IPS-NIHi7 (cell line): ENCODE data around the gene CNNM3.
"Not testable (repeated sequence)": the region's sequence is repeated elsewhere in the genome, so short reads cannot be mapped to it uniquely, and the experiment has no call there.

Source experiments
- DNase-seq: peaks from one replicate; pipeline ENCODE4 v3.0.0; 2012; ENCODE audit warnings: mixed read lengths; ENCODE audit errors: extremely low spot score

The CNNM3 gene

GRCh38 chr2:96816127-96816835 lies at the start of gene CNNM3:
TSS of gene CNNM3 (plus strand) at chr2:96816268. CDS start at chr2:96816278, 10 bp downstream.
- DNase-seq, result peak; percentile 99

- no peak for DNase-seq
Observed at GRCh38 chr2:96767135-96767871, 48.8 kb upstream of the CNNM3 start.

GRCh38 chr2:96768083-96768561 lies 47.9 kb upstream of the CNNM3 start:
- DNase-seq, result no peak

- DNase-seq, result no peak
Observed at GRCh38 chr2:96769814-96770213, 46.3 kb upstream of the CNNM3 start.

GRCh38 chr2:96770442-96771202 lies 45.4 kb upstream of the CNNM3 start:
- DNase-seq, result no peak

DNA sequence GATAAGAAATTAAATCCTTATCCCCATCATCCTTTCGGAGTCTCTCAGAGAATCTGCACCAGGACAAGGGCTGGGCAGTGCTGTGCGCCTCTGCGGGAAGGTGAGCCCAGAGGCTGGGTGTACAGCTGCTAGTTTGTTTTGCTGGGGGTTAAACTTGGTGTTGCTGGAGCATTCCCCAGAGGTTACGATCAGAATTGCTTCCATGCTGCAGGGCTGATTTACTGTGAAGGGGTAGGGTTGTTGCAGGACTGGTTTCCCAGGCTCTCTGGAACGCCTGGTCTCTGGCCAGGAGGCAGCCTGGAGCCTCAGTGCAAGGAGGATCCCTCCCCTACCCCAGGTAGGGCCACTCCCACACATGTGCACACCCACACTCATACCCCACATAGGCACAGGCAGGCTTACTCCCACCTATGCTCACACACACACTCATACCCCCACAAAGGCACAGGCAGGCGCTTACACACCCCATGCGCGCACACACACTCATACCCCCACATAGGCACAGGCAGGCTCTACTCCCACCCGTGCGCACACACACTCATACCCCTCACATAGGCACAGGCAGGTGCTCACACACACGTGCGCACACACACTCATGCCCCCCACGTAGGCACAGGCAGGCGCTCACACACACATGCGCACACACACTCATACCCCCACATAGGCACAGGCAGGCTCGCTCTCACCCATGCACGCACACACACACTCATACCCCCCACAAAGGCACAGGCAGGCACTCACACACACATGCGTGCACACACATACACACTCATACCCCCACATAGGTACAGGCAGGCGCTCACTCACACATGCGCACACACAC lies 44.1 kb upstream of the CNNM3 start:
- no peak for DNase-seq

- DNase-seq, result no peak
Observed at GRCh38 chr2:96772903-96773671, 43.0 kb upstream of the CNNM3 start.

- no peak for DNase-seq
Observed at GRCh38 chr2:96773922-96774321, 42.1 kb upstream of the CNNM3 start.

- no peak for DNase-seq
Observed at GRCh38 chr2:96775160-96775559, 40.9 kb upstream of the CNNM3 start.

DNA sequence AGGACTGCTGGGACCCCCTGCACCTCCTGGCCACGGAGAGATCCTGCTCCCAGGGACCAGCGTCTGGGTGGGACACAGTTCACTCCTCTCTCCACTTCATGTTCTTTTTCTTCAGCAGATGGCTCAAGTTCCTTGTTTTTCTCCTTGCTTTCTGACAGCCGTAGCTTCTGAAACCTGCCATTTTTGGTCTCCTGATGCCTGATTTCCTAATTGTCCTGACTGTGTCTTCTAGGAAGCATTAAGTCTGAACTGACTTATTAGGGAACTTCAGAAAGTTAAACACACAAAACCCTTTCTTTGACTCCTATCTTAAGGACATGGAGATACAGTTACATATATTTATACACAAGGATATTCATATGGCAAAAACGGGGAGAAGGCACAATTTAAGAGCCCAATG lies 32.7 kb upstream of the CNNM3 start:
- DNase-seq, result no peak

- no peak for DNase-seq
Observed at GRCh38 chr2:96787411-96787810, 28.7 kb upstream of the CNNM3 start.

DNA sequence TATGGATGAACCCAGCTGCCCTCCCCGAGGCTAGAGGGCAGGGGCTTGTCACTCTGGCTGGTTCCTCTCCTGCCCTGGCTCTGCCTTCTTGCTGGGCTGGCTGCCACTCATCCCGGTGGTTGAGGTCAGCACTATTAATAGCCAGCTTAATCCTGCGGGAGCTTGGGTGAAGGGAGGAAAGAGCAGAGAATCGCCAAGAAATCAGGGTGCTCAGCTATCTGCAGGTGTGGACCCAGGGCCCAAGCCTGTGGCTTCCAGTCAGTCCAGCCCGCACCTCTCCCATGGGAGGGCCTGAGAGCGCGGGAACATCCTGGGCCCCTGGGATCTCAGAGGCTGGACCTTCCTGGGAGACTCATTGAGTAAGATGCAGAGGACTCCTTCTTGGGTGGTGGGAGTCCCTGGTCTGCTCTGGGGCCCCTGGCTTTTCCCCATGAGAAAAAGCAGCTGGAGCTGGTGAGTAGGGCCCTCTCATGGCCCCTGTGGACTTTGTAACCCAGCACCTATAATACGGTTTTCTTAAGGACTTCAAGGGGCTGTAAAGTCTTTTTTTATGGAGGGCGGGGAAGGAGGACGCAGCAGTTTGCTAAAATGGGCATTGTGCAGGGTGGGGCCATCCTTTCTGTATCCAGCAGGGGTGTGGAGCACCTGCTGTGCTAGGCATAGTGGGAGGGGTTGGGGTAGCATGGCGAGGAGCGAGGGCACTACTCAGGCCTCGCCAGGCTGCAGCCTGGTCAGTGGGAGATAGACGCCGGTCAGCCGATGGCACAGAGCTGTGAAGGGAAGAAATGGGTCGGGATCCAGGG lies 27.4 kb upstream of the CNNM3 start:
- DNase-seq, result no peak

- no peak for DNase-seq
Observed at GRCh38 chr2:96789245-96789617, 26.8 kb upstream of the CNNM3 start.

DNA sequence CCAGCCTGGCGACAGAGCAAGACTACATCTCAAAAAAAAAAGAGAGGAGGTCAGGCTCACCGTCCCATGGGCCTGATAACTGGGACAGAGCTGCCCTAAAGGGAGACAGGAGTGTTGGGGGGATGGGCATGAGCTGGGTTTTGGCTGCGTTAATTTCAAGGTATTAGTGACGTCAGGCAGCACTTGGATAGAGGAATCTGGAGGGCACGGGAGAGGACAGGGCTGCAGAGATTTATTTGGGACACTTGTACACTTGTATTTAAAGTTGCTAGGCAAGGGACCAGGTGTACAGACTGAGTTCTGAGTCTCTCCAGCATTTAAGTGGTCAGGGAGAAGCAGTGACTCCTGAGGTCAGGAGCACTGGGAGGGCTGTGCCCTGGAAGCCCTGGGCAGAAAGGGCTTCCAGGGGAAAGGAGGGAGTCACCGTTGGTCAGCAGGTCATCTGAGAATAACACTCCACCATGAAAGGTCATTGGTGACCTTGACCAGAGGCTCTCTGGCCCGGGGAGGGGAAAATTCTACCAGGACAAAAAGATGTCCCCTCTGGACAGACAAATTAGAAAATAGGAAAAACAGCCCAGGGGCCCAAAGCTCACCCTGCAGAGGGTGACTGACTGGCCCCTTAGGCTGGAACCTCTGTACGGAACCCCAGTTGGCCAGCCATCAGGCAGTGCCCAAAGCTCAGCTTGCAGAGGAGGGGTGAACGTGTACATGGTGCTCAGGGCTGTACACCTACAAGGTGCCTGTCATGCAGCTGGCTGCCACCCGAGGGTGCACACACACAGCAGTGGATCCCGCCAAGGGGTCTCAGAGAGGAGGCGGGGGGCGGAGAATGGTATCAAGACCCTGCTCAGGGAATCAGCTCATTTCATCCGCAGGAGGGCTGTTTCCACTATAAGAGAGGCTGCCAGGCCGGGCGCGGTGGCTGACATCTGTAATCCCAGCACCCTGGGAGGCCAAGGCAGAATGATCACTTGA lies 23.0 kb upstream of the CNNM3 start:
- DNase-seq, result no peak

- no peak for DNase-seq
Observed at GRCh38 chr2:96795076-96795475, 21.0 kb upstream of the CNNM3 start.

GRCh38 chr2:96796497-96796896 lies 19.6 kb upstream of the CNNM3 start:
- DNase-seq, result not testable (repeated sequence)

DNA sequence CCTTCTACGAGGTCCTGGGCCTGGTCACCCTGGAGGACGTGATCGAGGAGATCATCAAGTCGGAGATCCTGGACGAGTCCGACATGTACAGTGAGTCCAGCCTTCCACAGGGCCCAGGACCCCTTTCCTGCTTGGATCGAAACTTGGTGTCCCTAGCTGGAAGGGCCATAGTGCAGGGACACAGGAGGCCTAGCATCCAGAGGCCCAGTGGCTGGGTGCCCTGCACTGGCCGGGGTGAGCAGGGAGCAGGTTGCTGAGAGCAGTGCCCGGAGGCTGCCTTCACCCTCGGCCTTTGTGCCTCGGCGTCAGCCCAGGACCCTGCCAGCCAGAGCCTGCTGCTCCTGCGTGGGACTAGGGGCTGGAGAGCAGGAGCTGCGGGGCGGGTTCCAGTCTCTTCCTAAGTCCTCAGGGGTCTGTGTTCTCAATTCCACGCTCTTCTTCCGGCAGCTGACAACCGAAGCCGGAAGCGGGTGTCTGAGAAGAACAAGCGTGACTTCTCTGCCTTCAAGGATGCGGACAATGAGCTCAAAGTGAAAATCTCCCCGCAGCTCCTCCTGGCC lies 18.9 kb upstream of the CNNM3 start:
- no peak for DNase-seq
